ENCODE measurements around the gene ADD3. TPM values are rescaled to one million over a fixed set of nuclear protein-coding genes. Genes with fewer than 3 reads are reported as not detected.

The ADD3 gene
- total and polyA plus RNA-seq, 2 donors: 83.4 to 444 TPM

DNA sequence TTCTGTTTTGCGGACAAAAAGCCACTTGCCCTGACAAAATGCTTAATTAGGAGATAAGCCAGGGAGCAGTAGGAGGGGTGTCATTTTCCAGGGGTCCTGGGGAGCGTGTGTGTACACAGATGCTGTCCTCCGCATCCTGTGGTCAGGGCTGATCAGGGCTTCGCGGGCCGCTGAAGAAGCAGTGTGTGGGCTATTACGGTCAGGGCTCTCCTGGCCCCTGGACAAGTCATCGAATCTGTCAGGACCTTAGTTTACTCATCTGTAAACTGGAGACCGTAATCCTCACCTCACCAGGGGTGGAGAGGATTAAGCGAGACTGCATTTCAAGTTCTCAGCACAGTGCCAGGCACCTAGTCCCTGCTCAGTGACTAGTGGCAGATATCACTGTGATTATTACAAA lies 173.7 kb downstream of the ADD3 start:
- no peak overlapping the region for H3K4me3 ChIP-seq (ENCODE audit: low read depth, low read length)
- no peaks in the 10 kb centered on the region for H3K36me3 ChIP-seq (ENCODE audit: insufficient read depth)
- 84% methylated on average over 10 of the region's 10 CpGs for WGBS
- DNase-seq (ENCODE audit: extremely low spot score): no peak
- H3K27ac ChIP-seq (ENCODE audit: low read depth): no peak overlapping the region
- no peaks in the 10 kb centered on the region for H3K4me1 ChIP-seq (ENCODE audit: insufficient read depth)

DNA sequence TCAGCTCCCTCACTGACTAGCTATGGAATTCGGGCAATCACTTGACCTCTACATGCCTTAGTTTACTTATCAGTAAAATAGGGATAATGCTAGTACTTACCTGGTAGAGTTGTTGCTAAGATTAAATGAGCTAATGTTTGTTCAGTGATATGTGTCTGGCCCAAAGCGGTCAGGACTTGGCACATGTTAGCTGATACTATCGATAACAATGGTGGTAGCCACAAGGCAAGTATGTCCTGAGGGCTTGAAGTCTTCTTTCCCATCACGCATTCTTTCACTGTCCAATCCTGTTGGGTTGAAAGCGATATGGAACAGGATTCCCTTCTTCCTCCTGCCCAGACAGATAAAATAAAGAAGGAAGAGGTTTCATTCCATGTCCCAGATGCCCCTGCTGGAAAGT lies 174.1 kb downstream of the ADD3 start:
- Histone ChIP-seq H3K36me3 (ENCODE audit: insufficient read depth) (no peaks in the 10 kb centered on the region), H3K27ac (ENCODE audit: low read depth) (no peak overlapping the region), H3K4me1 (ENCODE audit: insufficient read depth) (no peaks in the 10 kb centered on the region), H3K4me3 (ENCODE audit: low read depth, low read length) (no peak overlapping the region)
- WGBS: 94% methylated on average over 5 of the region's 5 CpGs
- no peak for DNase-seq (ENCODE audit: extremely low spot score)

DNA sequence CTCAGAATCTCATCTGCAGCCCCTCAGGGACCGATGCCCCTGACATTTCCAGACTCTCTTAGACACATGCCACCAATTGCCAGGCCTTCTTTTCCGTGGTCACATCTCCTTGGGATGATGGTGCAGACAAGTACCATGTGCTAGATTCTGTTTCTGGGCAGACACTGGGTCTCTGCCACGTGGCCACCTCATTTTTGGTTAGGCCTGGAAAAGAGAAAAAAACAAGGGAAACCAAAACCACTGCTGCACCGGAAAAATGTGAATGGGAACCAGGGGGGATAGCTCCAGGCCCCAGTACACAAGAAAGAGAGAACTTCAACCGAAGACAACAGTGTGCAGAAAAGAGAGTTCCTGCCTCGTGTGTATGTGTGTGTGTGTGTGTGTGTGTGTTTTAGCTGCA lies 176.6 kb downstream of the ADD3 start:
- Histone ChIP-seq H3K4me1 (ENCODE audit: insufficient read depth) (no peaks in the 10 kb centered on the region), H3K4me3 (ENCODE audit: low read depth, low read length) (no peak overlapping the region), H3K27ac (ENCODE audit: low read depth) (no peak overlapping the region), H3K36me3 (ENCODE audit: insufficient read depth) (no peaks in the 10 kb centered on the region)
- no peak for DNase-seq (ENCODE audit: extremely low spot score)
- 69% methylated on average over 6 of the region's 6 CpGs for WGBS

Small RNAs within 50 kb of the gene (small RNA-seq; reads per million reads assigned to genes)
- not detected for gene SNRPGP12

Other genes with a start within 250 kb of the ADD3 start
- 89.1 TPM for gene XPNPEP1, start 84.5 kb upstream of the ADD3 start, total RNA-seq
- 38.1 TPM for gene XPNPEP1, start 84.5 kb upstream of the ADD3 start, polyA plus RNA-seq
- 30.7 TPM for gene MXI1, start 199.6 kb downstream of the ADD3 start, total RNA-seq
- 51.6 TPM for gene MXI1, start 199.6 kb downstream of the ADD3 start, polyA plus RNA-seq